SH-SY5Y (cell line): ENCODE data around the gene SLC7A5.

Source experiments
- GATA2 ChIP-seq: IDR thresholded peaks from 2 replicates; pipeline ENCODE4 v1.6.1; 2011; ENCODE audit warnings: mild to moderate bottlenecking, low read depth, low read length
- GATA3 ChIP-seq: IDR thresholded peaks from 2 replicates; pipeline ENCODE4 v1.6.1; 2011; ENCODE audit warnings: low read depth, mild to moderate bottlenecking, low read length, moderate library complexity

GRCh38 chr16:87831421-87832136 is 37.7 kb downstream of the SLC7A5 start:
- TF ChIP-seq GATA2 (no peak), GATA3 (no peak)
